GM21825 (cell line): ENCODE data around the gene UBE2E1.
"Not testable (repeated sequence)": the region's sequence is repeated elsewhere in the genome, so short reads cannot be mapped to it uniquely, and the experiment has no call there.

Source experiments
- ATAC-seq: cut with Tn5 transposase; IDR thresholded peaks from one replicate; pipeline ENCODE4 v1.9.1; 2021; ENCODE audit warnings: mild to moderate bottlenecking, moderate library complexity; ENCODE audit not compliant: unreplicated experiment

The UBE2E1 gene

GRCh38 chr3:23837691-23838090 is 31.9 kb downstream of the UBE2E1 start:
- no peak for ATAC-seq

GRCh38 chr3:23840521-23840920 is 34.8 kb downstream of the UBE2E1 start:
- ATAC-seq = no peak

- no peak for ATAC-seq
Measured at GRCh38 chr3:23843869-23844268, 38.1 kb downstream of the UBE2E1 start.

GRCh38 chr3:23845326-23846216 is 39.8 kb downstream of the UBE2E1 start:
- ATAC-seq = no peak

- ATAC-seq = not testable (repeated sequence)
Measured at GRCh38 chr3:23849462-23849861, 43.7 kb downstream of the UBE2E1 start.

- no peak for ATAC-seq
Measured at GRCh38 chr3:23856286-23856685, 50.5 kb downstream of the UBE2E1 start.

DNA sequence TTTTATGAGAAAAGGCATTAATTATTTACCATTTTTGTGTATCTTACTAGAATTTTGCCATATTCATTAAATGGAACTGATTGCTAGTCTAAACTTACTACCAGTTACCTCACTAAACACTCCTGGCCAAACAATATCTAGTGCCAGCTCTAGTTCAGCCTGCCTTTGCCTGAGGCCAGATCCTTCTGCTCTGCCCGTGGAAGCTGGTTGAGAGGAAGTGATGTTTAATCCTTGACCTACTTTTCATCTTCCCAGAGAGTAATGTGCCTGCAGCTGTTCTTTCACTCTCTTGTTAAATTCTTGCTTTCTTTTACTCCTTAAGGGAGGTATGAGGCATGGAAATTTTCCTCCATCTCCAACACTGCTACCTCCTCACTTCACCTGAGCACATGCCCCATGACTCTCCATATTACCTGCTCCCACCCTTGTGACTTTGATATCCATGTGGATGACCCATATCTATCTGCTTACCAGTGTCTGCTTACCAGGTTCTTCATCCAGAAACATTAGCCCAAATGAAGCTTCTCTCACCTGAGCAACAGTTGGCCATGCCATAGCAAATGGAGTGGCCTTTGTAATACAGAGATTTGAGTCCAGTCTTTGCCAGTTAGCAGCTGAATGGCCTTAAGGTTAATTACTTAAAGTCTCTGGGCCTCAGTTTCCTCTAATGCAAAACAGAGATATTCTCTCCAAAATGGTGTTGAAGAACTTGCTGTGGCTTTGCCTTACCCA is 53.4 kb downstream of the UBE2E1 start:
- ATAC-seq = no peak

- no peak for ATAC-seq
Measured at GRCh38 chr3:23859839-23860382, 54.2 kb downstream of the UBE2E1 start.

GRCh38 chr3:23861689-23862088 is 55.9 kb downstream of the UBE2E1 start:
- ATAC-seq = no peak

- no peak for ATAC-seq
Measured at GRCh38 chr3:23863060-23863459, 57.3 kb downstream of the UBE2E1 start.

GRCh38 chr3:23864931-23865330 is 59.2 kb downstream of the UBE2E1 start:
- no peak for ATAC-seq

DNA sequence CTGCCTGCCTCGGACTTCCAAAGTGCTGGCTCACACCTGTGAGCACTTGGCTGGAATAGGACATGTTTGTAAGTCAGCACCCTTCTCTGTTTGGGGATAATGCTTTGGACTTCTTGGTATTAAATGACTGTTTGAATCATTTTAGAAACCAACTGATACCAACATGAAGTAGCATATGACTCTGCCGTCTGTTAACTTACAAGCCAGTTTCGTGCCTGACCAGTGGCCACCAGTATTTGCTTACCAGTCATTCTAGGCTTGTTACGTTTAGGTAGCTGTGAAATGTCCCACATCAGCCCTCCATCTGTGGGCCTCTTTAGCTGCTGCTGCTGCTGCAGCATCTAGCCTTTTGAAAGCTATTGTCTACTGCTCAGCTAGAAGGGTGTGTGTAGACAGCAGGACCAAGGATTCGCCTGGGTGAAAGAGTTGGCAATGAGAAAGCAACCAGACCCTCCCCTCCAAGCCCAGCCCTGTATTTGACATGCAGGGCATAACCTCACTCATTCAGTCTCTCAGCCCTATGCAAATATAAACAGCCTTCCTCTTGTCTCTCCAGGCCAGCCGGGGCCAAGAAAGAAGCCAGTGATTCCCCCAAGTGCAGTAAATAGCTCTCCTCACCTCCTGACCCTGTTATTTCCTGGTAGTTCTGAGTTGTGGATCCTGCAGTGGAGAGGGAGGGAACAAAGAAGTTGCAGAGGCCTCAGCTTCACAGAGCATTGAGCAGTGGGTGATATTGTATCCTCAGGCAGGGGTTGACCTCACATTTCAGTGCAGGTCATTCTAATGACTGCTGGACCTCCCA is 60.0 kb downstream of the UBE2E1 start:
- peak; percentile 85 for ATAC-seq

DNA sequence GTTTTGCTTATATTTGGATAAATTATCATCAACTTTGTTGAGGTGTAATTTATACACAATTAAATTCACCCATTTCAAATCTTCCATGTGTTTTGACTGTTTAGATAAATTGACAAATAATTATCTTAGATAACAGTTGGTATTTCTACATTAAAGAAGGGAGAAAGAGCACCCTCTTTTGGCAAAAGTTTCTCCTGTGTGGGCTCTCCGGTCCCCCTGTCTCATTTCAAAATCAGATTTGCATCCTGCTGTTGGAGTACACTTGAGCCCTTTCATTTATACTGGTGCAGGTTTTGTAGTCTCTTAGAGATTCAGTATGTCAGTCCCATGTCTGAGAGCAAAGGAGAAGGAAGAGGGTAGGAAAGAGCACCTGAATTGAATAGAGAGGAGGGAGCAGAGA is 61.6 kb downstream of the UBE2E1 start:
- no peak for ATAC-seq

DNA sequence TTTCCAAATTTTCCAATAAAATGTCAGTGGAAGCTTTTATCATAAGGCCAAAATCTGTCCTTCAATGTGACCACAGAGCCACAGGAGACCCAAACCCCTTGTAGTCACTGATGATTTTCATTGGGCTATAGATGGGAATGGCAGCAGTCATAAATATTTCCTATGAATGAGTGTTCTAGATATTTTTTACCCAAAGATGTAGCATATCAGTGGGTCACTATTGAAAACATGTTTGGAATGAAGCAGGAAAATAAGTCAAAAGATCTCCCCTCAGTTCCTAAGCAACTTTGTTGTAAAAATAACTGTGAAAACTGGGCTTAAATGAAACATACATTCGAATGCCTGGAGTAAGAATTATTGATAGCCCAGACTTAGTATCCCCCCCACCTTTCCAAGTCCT is 62.1 kb downstream of the UBE2E1 start:
- ATAC-seq = no peak

GRCh38 chr3:23869977-23870662 is 64.4 kb downstream of the UBE2E1 start:
- no peak for ATAC-seq

DNA sequence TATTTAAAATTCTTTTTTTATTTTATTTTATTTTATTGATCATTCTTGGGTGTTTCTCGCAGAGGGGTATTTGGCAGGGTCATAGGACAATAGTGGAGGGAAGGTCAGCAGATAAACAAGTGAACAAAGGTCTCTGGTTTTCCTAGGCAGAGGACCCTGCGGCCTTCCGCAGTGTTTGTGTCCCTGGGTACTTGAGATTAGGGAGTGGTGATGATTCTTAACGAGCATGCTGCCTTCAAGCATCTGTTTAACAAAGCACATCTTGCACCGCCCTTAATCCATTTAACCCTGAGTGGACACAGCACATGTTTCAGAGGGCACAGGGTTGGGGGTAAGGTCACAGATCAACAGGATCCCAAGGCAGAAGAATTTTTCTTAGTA is 64.9 kb downstream of the UBE2E1 start:
- not testable (repeated sequence) for ATAC-seq

- ATAC-seq = not testable (repeated sequence)
Measured at GRCh38 chr3:23871361-23871760, 65.6 kb downstream of the UBE2E1 start.

GRCh38 chr3:23872330-23872729 is 66.6 kb downstream of the UBE2E1 start:
- no peak for ATAC-seq

- no peak for ATAC-seq
Measured at GRCh38 chr3:23873941-23874340, 68.2 kb downstream of the UBE2E1 start.

GRCh38 chr3:23874359-23875112 is 68.8 kb downstream of the UBE2E1 start:
- ATAC-seq = no peak
